ENCODE results near the gene SEBOX.

GRCh38 chr17:28402844-28403243 lies 37.8 kb upstream of the SEBOX start:
- no peak for TF ChIP-seq GATA3 (IDR thresholded peaks at IDR 0.05; ENCODE audit: low read depth, low read length)
- TF ChIP-seq GATA2 (IDR thresholded peaks at IDR 0.05; ENCODE audit: low read depth, low read length), result no peak
